ENCODE results near the gene DCUN1D5. TPM values are rescaled to one million over a fixed set of nuclear protein-coding genes. Genes with fewer than 3 reads are reported as not detected.

The DCUN1D5 gene
- polyA plus RNA-seq (ENCODE audit: insufficient read length in 12 of 12), result 10 to 100 TPM in 11 of 12 donors, not detected in 1; 26.8 to 51.6 (median 38.2) TPM
- long read RNA-seq, donor 1, transcript DCUN1D5-201 (8 exons, 1,337 nt), result major isoform, 7 of 8 reads
- long read RNA-seq, donor 1, partial matches to known transcripts, result 0 of 8 reads
- long read RNA-seq, donor 1, other reads (novel, unspliced or antisense), result 0 of 8 reads
- long read RNA-seq, donor 2, transcript DCUN1D5-201 (8 exons, 1,337 nt), result major isoform, 22 of 22 reads
- long read RNA-seq, donor 2, partial matches to known transcripts, result 0 of 22 reads
- long read RNA-seq, donor 2, other reads (novel, unspliced or antisense), result 0 of 22 reads
- long read RNA-seq, donor 3, transcript DCUN1D5-201 (8 exons, 1,337 nt), result major isoform, 5 of 5 reads
- long read RNA-seq, donor 3, partial matches to known transcripts, result 0 of 5 reads
- long read RNA-seq, donor 3, other reads (novel, unspliced or antisense), result 0 of 5 reads
- long read RNA-seq, donor 4, partial matches to known transcripts, result 0 of 4 reads
- long read RNA-seq, donor 4, other reads (novel, unspliced or antisense), result 0 of 4 reads
- long read RNA-seq, donor 5, result 0 reads
- long read RNA-seq, donor 6, transcript DCUN1D5-201 (8 exons, 1,337 nt), result major isoform, 11 of 11 reads
- long read RNA-seq, donor 6, partial matches to known transcripts, result 0 of 11 reads
- long read RNA-seq, donor 6, other reads (novel, unspliced or antisense), result 0 of 11 reads
- long read RNA-seq, donor 7, transcript DCUN1D5-201 (8 exons, 1,337 nt), result major isoform, 7 of 8 reads
- long read RNA-seq, donor 7, partial matches to known transcripts, result 0 of 8 reads
- long read RNA-seq, donor 7, other reads (novel, unspliced or antisense), result 0 of 8 reads
- long read RNA-seq, donor 8, transcript DCUN1D5-201 (8 exons, 1,337 nt), result major isoform, 16 of 17 reads
- long read RNA-seq, donor 8, partial matches to known transcripts, result 0 of 17 reads
- long read RNA-seq, donor 8, other reads (novel, unspliced or antisense), result 0 of 17 reads
- long read RNA-seq, donor 9, transcript DCUN1D5-201 (8 exons, 1,337 nt), result major isoform, 6 of 6 reads
- long read RNA-seq, donor 9, partial matches to known transcripts, result 0 of 6 reads
- long read RNA-seq, donor 9, other reads (novel, unspliced or antisense), result 0 of 6 reads
- long read RNA-seq, donor 10, transcript DCUN1D5-201 (8 exons, 1,337 nt), result major isoform, 10 of 10 reads
- long read RNA-seq, donor 10, partial matches to known transcripts, result 0 of 10 reads
- long read RNA-seq, donor 10, other reads (novel, unspliced or antisense), result 0 of 10 reads
- long read RNA-seq, donor 11, transcript DCUN1D5-201 (8 exons, 1,337 nt), result major isoform, 14 of 14 reads
- long read RNA-seq, donor 11, partial matches to known transcripts, result 0 of 14 reads
- long read RNA-seq, donor 11, other reads (novel, unspliced or antisense), result 0 of 14 reads

GRCh38 chr11:103091801-103092524 is at the start of gene DCUN1D5:
Gene DCUN1D5 (minus strand): TSS chr11:103092160. CDS start chr11:103091872, 288 bp downstream.
- peak; percentile 97 for DNase-seq

DNA sequence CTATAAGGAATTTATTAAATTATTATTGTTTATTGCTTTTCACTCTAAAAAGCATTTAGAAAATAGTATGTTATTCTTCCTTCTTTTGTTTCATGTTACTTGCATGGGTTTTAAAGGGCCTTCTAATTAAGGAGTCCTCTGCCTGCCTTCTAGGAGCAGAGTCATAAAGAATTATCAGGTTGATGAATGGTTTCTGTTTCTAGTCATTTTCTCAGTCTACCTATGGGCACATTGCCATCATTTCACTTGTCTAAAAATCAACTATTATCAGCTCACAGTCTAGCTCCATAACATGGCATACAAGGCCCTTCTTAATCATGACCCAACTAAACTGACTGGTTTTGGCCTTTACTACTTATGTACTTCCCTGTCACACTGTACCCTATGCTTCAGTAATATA is 33.5 kb upstream of the DCUN1D5 start:
- DNase-seq, result no peak

GRCh38 chr11:103114836-103115235 is 22.9 kb upstream of the DCUN1D5 start:
- DNase-seq, result no peak

- no peak for DNase-seq
Observed at GRCh38 chr11:103112364-103112763, 20.4 kb upstream of the DCUN1D5 start.

- DNase-seq, result no peak
Observed at GRCh38 chr11:103111400-103111799, 19.4 kb upstream of the DCUN1D5 start.

- peak; percentile 4 for DNase-seq
Observed at GRCh38 chr11:103110391-103110790, 18.4 kb upstream of the DCUN1D5 start.

DNA sequence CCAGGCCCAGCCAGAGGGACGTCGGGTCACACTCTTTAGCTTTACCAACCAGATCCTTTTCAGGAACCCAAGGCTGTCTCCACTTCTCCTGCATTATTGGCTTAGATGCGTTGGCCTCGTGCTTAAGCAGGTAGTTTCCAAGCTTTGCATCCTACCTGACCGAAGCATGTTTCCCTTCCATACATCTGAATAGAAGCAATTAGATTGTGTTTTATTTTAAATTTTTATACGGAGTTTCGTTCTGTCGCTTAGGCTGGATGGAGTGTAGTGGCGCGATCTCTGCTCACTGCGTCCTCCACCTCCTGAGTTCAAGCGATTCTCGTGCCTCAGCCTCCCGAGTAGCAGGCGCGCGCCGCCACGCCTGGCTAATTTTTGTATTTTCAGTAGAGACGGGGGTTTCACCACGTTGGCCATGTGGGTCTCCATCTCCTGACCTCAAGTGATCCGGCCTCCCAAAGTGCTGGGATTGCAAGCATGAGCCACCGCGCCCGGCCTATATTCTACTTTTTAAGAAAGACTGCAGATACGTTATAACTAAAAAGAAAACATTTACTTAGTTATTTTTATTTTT is 17.9 kb upstream of the DCUN1D5 start:
- DNase-seq, result no peak

- DNase-seq, result peak; percentile 93
Observed at GRCh38 chr11:103108933-103109817, 17.2 kb upstream of the DCUN1D5 start, which contains the start of gene DYNC2H1. Gene DYNC2H1 (plus strand): TSS chr11:103109426. CDS start chr11:103109575, 149 bp downstream.

DNA sequence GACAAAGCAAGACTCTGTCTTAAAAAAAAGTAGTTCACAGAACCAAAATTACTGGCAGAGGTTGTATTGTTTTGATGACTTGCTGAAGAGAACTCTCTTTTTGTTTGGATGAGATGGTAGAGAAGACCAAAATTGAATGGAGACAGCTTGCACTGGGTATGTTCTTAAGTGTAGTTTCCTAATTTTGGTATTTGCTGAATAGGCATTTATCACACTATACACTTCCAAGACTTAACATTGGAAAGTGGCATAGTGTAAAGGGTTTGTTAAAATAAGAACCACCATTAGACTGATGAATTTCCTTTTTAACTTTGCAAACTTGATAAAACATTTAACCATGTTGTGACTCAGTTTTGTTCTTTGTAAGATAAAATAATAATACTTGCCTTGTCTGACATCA is 5.3 kb upstream of the DCUN1D5 start:
- DNase-seq, result no peak

DNA sequence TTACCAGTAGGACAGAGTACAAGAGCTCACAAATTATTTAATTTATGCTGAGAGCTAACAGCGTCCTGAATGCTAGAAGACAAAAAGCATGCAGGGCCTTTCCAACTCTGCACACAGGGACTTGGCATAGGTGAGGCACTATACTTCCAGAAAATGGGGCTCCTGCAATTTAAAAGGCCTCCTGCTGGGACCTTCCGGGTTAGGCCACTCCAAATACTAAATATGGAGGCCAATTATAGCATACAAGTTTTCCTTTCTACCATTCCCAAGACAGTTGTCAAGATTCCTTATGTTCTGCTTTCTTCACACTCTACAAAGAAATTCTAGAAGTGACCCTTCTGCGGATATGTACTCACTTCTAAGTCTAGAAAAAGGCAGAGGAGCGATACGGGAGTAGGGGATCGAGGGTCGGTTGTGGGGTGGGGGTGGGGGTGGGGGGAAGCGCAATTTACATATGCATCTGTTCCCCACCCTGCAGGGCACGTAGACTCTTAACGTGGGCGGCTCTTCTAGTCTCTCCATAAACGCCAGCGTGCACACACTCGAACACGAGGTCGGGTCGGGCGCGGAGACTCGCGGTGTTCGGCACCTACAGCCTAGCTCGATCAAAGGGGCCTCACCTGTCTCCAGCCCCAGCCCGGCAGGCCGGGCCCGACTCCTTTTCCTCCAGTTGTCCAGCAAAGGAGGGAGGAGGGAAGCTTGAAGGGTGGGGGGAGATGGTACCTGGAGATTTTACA is 728 bp downstream of the DCUN1D5 start:
- DNase-seq, result peak; percentile 25

DNA sequence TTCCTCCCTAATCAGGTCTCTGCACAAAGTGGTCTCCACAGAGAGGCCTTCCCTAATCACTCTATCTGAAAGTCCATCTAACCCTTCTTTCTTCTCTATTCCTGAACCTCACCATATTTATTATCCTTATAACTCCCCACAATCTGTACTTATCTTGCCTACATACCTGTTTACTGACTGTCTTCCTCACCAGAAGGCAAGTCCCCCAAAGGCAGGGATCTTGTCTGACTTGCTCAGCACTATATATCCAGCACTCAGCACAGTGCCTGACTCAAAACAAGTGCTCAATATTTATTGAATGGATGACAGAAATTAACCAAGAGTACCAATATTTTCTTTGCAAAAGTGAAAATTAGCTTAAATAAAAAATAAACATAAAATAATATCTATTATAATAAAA is 5.5 kb downstream of the DCUN1D5 start:
- DNase-seq, result no peak

- no peak for DNase-seq
Observed at GRCh38 chr11:103085758-103086365, 6.1 kb downstream of the DCUN1D5 start.

GRCh38 chr11:103079833-103080232 is 12.1 kb downstream of the DCUN1D5 start:
- no peak for DNase-seq

GRCh38 chr11:103078710-103079109 is 13.2 kb downstream of the DCUN1D5 start:
- DNase-seq, result no peak

DNA sequence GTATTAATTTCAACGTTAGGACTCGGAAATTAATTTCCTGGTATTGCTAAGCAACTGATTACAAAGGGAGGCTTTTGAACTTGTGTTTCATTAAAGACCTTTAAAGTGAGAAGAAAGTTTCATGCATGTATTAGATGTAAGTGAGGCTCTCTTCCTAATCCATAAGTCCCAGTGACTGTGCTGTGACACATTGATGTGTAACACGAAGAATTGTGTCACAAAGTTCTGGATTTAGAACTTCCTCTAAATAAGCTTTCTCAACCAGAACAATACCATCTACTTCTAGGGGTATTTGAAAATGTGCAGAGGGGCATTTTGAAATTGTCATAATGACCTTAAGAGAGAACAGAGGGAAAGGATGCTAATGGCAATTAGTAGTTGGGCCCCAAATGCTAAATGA is 14.4 kb downstream of the DCUN1D5 start:
- no peak for DNase-seq

- no peak for DNase-seq
Observed at GRCh38 chr11:103076361-103076760, 15.6 kb downstream of the DCUN1D5 start.

- no peak for DNase-seq
Observed at GRCh38 chr11:103071008-103071407, 21.0 kb downstream of the DCUN1D5 start.

DNA sequence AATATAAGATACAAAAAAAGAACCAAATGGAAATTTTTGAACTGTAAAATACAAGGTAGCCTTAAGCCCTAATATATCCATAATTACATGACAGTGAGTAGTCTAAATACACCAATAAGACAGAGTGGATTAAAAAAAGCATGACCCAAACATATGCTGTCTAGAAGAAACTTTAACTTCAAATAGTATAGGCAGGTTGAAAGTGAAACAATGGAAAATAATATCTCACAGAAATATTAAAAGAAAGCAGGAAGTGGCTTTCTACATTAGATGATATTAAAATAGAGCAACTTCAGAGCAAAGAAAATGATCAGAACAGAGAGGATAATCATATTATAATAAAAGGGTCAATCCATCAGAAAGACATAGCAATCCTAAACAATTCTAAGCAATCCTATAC is 21.8 kb downstream of the DCUN1D5 start:
- DNase-seq, result no peak

Data from muscle of arm (tissue), 14 donors.